DOHH2 (cell line): ENCODE data around the gene IPO13.

Experiments
- H3F3A ChIP-seq: fragments of 200-600 bp; sonication (generic), shearing (Covaris generic); 2 replicates; pipeline ENCODE4 v1.6.0; 2016; ENCODE audit warnings: antibody characterized with exemption, mild to moderate bottlenecking; ENCODE audit not compliant: control insufficient read depth, insufficient read depth
- H3K27ac ChIP-seq: fragments of 200-600 bp; sonication (generic); 2 replicates; pipeline ENCODE4 v1.5.1; 2014; ENCODE audit warnings: low read depth, mild to moderate bottlenecking, low read length, moderate library complexity
- H3K27me3 ChIP-seq: fragments of 200-600 bp; sonication (generic); 2 replicates; pipeline ENCODE4 v1.6.1; 2014; ENCODE audit warnings: mild to moderate bottlenecking, low read length, mixed read lengths; ENCODE audit not compliant: control insufficient read depth
- H3K36me3 ChIP-seq: fragments of 200-600 bp; sonication (generic); 2 replicates; pipeline ENCODE4 v1.6.1; 2014; ENCODE audit warnings: mild to moderate bottlenecking, low read length, moderate library complexity, mixed read lengths; ENCODE audit not compliant: control insufficient read depth
- H3K4me1 ChIP-seq: fragments of 200-600 bp; sonication (generic); 2 replicates; pipeline ENCODE4 v1.6.1; 2014; ENCODE audit warnings: mild to moderate bottlenecking, low read length, mixed read lengths; ENCODE audit not compliant: control insufficient read depth
- H3K4me2 ChIP-seq: fragments of 200-600 bp; sonication (generic); 2 replicates; pipeline ENCODE4 v1.6.0; 2014; ENCODE audit warnings: mild to moderate bottlenecking, low read length, moderate library complexity
- H3K4me3 ChIP-seq: fragments of 200-600 bp; sonication (generic); 2 replicates; pipeline ENCODE4 v1.5.1; 2014; ENCODE audit warnings: mild to moderate bottlenecking, low read length, mixed read lengths
- H3K79me2 ChIP-seq: fragments of 200-600 bp; sonication (generic); 2 replicates; pipeline ENCODE4 v1.6.1; 2014; ENCODE audit warnings: mild to moderate bottlenecking, low read length, mixed read lengths; ENCODE audit not compliant: control insufficient read depth
- H3K9me2 ChIP-seq: fragments of 200-600 bp; sonication (generic); replicated peaks from 2 replicates; pipeline ENCODE4 v1.6.1; 2014; ENCODE audit warnings: mild to moderate bottlenecking, low read length, mixed read lengths; ENCODE audit not compliant: control insufficient read depth
- H3K9me3 ChIP-seq: fragments of 200-600 bp; sonication (generic); 2 replicates; pipeline ENCODE4 v1.6.1; 2014; ENCODE audit warnings: antibody characterized with exemption, low read length, mixed read lengths; ENCODE audit not compliant: control insufficient read depth, insufficient read depth
- H4K20me1 ChIP-seq: fragments of 200-600 bp; sonication (generic); 2 replicates; pipeline ENCODE4 v1.6.0; 2014; ENCODE audit warnings: low read depth, mild to moderate bottlenecking, antibody characterized with exemption, low read length, moderate library complexity; ENCODE audit not compliant: control insufficient read depth, insufficient read depth
- EZH2phosphoT487 ChIP-seq: fragments of 200-600 bp; sonication (generic); IDR thresholded peaks from 2 replicates; pipeline ENCODE4 v1.6.1; 2017; ENCODE audit warnings: borderline replicate concordance, mild to moderate bottlenecking, antibody characterized with exemption, low read length, moderate library complexity, mixed read lengths
- TF ChIP-seq, protein P1 (sequence below): fragments of 200-600 bp; sonication (generic); IDR thresholded peaks from one replicate; pipeline ENCODE4 v1.5.1; 2014; ENCODE audit warnings: antibody characterized with exemption, mild to moderate bottlenecking, low read depth, low read length; ENCODE audit not compliant: poor library complexity, severe bottlenecking

Gene IPO13

GRCh38 chr1:43975249-43975961 lies 28.7 kb downstream of the IPO13 start:
- peak overlapping the region; percentile 86 for H3K4me3 ChIP-seq
- H3K79me2 ChIP-seq, result peaks cover 63% of the 10 kb centered on the region
- H3K27ac ChIP-seq, result peak overlapping the region; percentile 65
- H4K20me1 ChIP-seq, result peaks cover 10% of the 10 kb centered on the region; the same call in 1 of the 2 replicates
- H3K4me1 ChIP-seq, result peaks cover 61% of the 10 kb centered on the region
- H3K36me3 ChIP-seq, result peaks cover 73% of the 10 kb centered on the region
- no peaks in the 10 kb centered on the region for H3K9me2 ChIP-seq
- TF ChIP-seq EZH2phosphoT487, result no peak
- TF ChIP-seq, protein P1, sequence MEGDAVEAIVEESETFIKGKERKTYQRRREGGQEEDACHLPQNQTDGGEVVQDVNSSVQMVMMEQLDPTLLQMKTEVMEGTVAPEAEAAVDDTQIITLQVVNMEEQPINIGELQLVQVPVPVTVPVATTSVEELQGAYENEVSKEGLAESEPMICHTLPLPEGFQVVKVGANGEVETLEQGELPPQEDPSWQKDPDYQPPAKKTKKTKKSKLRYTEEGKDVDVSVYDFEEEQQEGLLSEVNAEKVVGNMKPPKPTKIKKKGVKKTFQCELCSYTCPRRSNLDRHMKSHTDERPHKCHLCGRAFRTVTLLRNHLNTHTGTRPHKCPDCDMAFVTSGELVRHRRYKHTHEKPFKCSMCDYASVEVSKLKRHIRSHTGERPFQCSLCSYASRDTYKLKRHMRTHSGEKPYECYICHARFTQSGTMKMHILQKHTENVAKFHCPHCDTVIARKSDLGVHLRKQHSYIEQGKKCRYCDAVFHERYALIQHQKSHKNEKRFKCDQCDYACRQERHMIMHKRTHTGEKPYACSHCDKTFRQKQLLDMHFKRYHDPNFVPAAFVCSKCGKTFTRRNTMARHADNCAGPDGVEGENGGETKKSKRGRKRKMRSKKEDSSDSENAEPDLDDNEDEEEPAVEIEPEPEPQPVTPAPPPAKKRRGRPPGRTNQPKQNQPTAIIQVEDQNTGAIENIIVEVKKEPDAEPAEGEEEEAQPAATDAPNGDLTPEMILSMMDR, result no peak
- peaks cover 20% of the 10 kb centered on the region for H3F3A ChIP-seq
- H3K9me3 ChIP-seq, result no peaks in the 10 kb centered on the region
- peak overlapping the region; percentile 78 for H3K4me2 ChIP-seq
- no peaks in the 10 kb centered on the region for H3K27me3 ChIP-seq

- H3K9me2 ChIP-seq, result no peaks in the 10 kb centered on the region
- H3K27me3 ChIP-seq, result no peaks in the 10 kb centered on the region
- peak overlapping the region; percentile 78 for H3K4me2 ChIP-seq
- no peaks in the 10 kb centered on the region for H3K9me3 ChIP-seq
- peaks cover 60% of the 10 kb centered on the region for H3K4me1 ChIP-seq
- H3K36me3 ChIP-seq, result peaks cover 70% of the 10 kb centered on the region
- H3F3A ChIP-seq, result peaks cover 20% of the 10 kb centered on the region
- peak overlapping the region; percentile 86 for H3K4me3 ChIP-seq
- TF ChIP-seq, protein P1, result no peak
- no peak for TF ChIP-seq EZH2phosphoT487
- peaks cover 10% of the 10 kb centered on the region; the same call in 1 of the 2 replicates for H4K20me1 ChIP-seq
- H3K79me2 ChIP-seq, result peaks cover 63% of the 10 kb centered on the region
- peak overlapping the region; percentile 65; the same call in 1 of the 2 replicates for H3K27ac ChIP-seq
These were observed 29.3 kb downstream of the IPO13 start for GRCh38 chr1:43976045-43976444.

- peaks cover 69% of the 10 kb centered on the region for H3K36me3 ChIP-seq
- peaks cover 20% of the 10 kb centered on the region for H3F3A ChIP-seq
- H3K27me3 ChIP-seq, result no peaks in the 10 kb centered on the region
- H4K20me1 ChIP-seq, result peaks cover 10% of the 10 kb centered on the region; the same call in 1 of the 2 replicates
- H3K9me3 ChIP-seq, result no peaks in the 10 kb centered on the region
- peak overlapping the region; percentile 86; the same call in 1 of the 2 replicates for H3K4me3 ChIP-seq
- no peaks in the 10 kb centered on the region for H3K9me2 ChIP-seq
- peaks cover 56% of the 10 kb centered on the region for H3K4me1 ChIP-seq
- TF ChIP-seq, protein P1, result no peak
- no peak for TF ChIP-seq EZH2phosphoT487
- H3K4me2 ChIP-seq, result peak overlapping the region; percentile 78
- no peak overlapping the region for H3K27ac ChIP-seq
- peaks cover 63% of the 10 kb centered on the region for H3K79me2 ChIP-seq
These were observed 30.1 kb downstream of the IPO13 start for GRCh38 chr1:43976890-43977289.
